AG09319 (cell line): ENCODE measurements around the gene ZNF426.
"Not testable (repeated sequence)": the region's sequence is repeated elsewhere in the genome, so short reads cannot be mapped to it uniquely, and the experiment has no call there.

Experiments
- DNase-seq: peaks from one replicate; pipeline ENCODE4 v3.0.0-alpha.2; 2010; ENCODE audit warnings: low read depth; ENCODE audit errors: extremely low read depth
- CTCF ChIP-seq: IDR thresholded peaks from 2 replicates; pipeline ENCODE4 v1.5.1; 2011; ENCODE audit warnings: low read depth, mild to moderate bottlenecking, inconsistent platforms, low read length, moderate library complexity

The ZNF426 gene

GRCh38 chr19:9538183-9539058, at the start of gene ZNF426:
Gene ZNF426, minus strand, starts transcription at chr19:9538645. Its CDS starts 2,413 bp downstream, at chr19:9536232.
- peak; percentile 68 for DNase-seq

GRCh38 chr19:9586764-9587163, 48.3 kb upstream of the ZNF426 start:
- DNase-seq, result peak; percentile 19
- TF ChIP-seq CTCF, result peak; percentile 71

More at GRCh38 chr19:9538183-9539058, at the start of gene ZNF426:
- TF ChIP-seq CTCF, result no peak

GRCh38 chr19:9584073-9584833, 45.8 kb upstream of the ZNF426 start, which contains the start of gene ZNF121:
Gene ZNF121, minus strand, starts transcription at chr19:9584504. Its CDS starts 16,407 bp downstream, at chr19:9568097.
- TF ChIP-seq CTCF, result no peak

GRCh38 chr19:9582081-9582725, 43.8 kb upstream of the ZNF426 start:
- not testable (repeated sequence) for DNase-seq

More at GRCh38 chr19:9584073-9584833, 45.8 kb upstream of the ZNF426 start, which contains the start of gene ZNF121:
- DNase-seq, result peak; percentile 24

GRCh38 chr19:9580728-9581127, 42.3 kb upstream of the ZNF426 start:
- no peak for DNase-seq
- no peak for TF ChIP-seq CTCF

GRCh38 chr19:9570255-9570654, 31.8 kb upstream of the ZNF426 start:
- no peak for TF ChIP-seq CTCF
- DNase-seq, result no peak

- no peak for TF ChIP-seq CTCF
- no peak for DNase-seq
Observed at GRCh38 chr19:9566729-9567128, 28.3 kb upstream of the ZNF426 start.
